WERI-Rb-1 (cell line): Measurements from ENCODE around the gene GYG2.

ENCODE experiments used
- DNase-seq: peaks from one replicate; pipeline ENCODE4 v3.0.0-alpha.2; 2020
- H3K27ac ChIP-seq: fragments of 250-450 bp; sonication (Bioruptor Pico); 2 replicates; pipeline ENCODE4 v1.5.1; 2020; ENCODE audit warnings: mild to moderate bottlenecking, moderate library complexity
- H3K27me3 ChIP-seq: fragments of 250-450 bp; sonication (Bioruptor Pico); 2 replicates; pipeline ENCODE4 v1.5.1; 2021; ENCODE audit warnings: mild to moderate bottlenecking, low read depth, moderate library complexity; ENCODE audit not compliant: insufficient read depth, severe bottlenecking
- H3K36me3 ChIP-seq: fragments of 250-450 bp; sonication (Bioruptor Pico); 2 replicates; pipeline ENCODE4 v1.5.1; 2020; ENCODE audit warnings: mild to moderate bottlenecking, moderate library complexity
- H3K4me3 ChIP-seq: 2 replicates; pipeline ENCODE4 v1.5.1; 2011; ENCODE audit warnings: low read depth, mild to moderate bottlenecking, control low read depth, low read length
- H3K9me3 ChIP-seq: fragments of 250-450 bp; sonication (Bioruptor Pico); 2 replicates; pipeline ENCODE4 v1.5.1; 2021; ENCODE audit warnings: mild to moderate bottlenecking, moderate library complexity; ENCODE audit not compliant: severe bottlenecking
- TF ChIP-seq, protein P1 (sequence below): IDR thresholded peaks from 2 replicates; pipeline ENCODE4 v1.5.1; 2011; ENCODE audit warnings: low read depth, mild to moderate bottlenecking, control low read depth, inconsistent platforms, low read length

The GYG2 gene

DNA sequence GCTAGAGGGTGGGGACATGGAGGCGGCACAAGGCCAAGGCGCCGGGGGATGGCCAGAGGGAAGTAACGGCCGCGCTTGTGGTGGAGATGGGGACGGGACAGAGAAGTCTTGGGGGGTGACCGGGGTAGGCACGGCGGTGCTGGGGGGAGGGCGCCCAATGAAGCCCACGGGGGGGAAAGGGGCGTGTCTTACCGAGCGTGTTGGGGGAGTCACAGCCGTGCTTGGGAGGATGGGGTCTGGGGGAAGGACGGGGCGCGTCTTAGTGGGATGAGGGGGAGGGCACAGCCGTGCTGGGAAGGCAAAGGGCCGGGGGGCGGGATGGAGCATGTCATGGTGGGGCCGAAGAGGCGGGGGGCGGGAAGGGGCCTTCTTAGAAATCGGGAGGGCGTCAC, 99.5 kb downstream of the GYG2 start:
- Histone ChIP-seq H3K36me3 (no peaks in the 10 kb centered on the region), H3K9me3 (peaks cover 14% of the 10 kb centered on the region), H3K27me3 (peaks cover 3% of the 10 kb centered on the region), H3K4me3 (no peak overlapping the region), H3K27ac (no peak overlapping the region)
- TF ChIP-seq, protein P1, sequence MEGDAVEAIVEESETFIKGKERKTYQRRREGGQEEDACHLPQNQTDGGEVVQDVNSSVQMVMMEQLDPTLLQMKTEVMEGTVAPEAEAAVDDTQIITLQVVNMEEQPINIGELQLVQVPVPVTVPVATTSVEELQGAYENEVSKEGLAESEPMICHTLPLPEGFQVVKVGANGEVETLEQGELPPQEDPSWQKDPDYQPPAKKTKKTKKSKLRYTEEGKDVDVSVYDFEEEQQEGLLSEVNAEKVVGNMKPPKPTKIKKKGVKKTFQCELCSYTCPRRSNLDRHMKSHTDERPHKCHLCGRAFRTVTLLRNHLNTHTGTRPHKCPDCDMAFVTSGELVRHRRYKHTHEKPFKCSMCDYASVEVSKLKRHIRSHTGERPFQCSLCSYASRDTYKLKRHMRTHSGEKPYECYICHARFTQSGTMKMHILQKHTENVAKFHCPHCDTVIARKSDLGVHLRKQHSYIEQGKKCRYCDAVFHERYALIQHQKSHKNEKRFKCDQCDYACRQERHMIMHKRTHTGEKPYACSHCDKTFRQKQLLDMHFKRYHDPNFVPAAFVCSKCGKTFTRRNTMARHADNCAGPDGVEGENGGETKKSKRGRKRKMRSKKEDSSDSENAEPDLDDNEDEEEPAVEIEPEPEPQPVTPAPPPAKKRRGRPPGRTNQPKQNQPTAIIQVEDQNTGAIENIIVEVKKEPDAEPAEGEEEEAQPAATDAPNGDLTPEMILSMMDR, result no peak
- DNase-seq, result no peak

DNA sequence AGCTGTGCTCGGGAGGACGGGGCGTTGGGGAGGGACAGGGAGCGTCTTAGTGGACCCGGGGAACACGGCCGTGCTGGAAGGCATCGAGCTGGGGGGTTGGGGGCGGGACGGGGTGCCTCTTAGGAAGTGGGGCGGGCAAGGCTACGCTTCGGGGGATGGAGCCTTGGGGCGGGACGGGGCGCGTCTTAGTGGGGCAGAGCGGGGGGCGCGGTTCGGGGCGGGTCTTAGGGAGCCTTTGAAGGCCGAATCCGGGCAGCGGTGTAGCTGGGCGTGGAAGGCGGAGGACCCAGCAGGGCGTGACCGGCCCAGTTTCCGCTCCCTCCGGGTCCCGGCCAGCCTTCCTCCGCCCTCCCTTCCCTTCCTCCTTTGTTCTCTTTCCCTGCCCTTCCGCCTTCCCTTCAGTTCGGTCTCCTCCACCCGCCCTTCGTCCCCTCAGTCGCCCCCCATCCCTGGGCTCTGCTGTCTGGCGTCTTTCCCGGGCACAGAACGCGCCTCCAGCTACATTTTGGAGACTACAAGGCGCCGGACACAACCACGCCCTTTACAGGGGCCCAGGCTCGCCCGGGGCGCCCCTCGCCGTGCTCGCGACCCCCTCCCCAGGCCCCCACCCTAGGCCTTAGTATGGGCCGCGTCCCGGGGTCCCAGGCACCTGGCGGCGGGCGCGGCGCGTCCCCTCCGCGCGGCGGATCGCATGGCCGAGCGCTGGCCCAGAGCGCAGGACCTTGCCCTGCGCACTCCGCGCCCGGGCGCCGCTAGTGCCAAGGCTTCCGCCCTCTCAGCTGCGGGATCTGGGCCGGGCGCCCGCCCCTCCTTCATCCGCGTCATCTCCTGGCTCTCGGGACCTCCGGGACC, 100.1 kb downstream of the GYG2 start, which contains the start of gene ARSD:
Gene ARSD (minus strand): TSS at position 757 of the 852 bp plus-strand sequence. CDS start 64 bp downstream, at position 693.
- Histone ChIP-seq H3K27me3 (peaks cover 6% of the 10 kb centered on the region), H3K27ac (no peak within 1 kb of the TSS), H3K36me3 (no peaks in the 10 kb centered on the region), H3K9me3 (peaks cover 14% of the 10 kb centered on the region), H3K4me3 (no peak within 1 kb of the TSS)
- no peak for DNase-seq
- TF ChIP-seq, protein P1, result no peak

DNA sequence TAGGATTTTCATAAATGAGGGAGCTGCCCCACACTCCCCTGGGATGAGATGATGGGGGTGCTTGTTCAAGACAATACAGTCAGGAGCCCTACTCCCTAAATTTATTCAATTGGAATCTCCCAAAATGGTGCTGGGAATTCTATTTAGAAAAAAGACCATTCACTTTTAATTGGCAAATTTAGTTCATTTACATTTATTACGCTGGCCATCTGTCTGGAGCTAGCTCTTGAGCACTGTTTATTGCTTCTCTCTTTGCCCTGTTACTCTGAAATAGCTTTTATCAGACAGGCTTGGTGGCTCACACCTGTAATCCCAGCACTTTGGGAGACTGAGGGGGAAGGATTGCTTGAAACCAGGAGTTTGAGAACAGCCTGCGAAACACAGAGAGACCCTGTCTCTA, 102.4 kb downstream of the GYG2 start:
- Histone ChIP-seq H3K4me3 (no peak overlapping the region), H3K27me3 (peaks cover 11% of the 10 kb centered on the region), H3K27ac (no peak overlapping the region), H3K9me3 (peaks cover 14% of the 10 kb centered on the region), H3K36me3 (no peaks in the 10 kb centered on the region)
- DNase-seq, result no peak
- TF ChIP-seq, protein P1, result no peak

DNA sequence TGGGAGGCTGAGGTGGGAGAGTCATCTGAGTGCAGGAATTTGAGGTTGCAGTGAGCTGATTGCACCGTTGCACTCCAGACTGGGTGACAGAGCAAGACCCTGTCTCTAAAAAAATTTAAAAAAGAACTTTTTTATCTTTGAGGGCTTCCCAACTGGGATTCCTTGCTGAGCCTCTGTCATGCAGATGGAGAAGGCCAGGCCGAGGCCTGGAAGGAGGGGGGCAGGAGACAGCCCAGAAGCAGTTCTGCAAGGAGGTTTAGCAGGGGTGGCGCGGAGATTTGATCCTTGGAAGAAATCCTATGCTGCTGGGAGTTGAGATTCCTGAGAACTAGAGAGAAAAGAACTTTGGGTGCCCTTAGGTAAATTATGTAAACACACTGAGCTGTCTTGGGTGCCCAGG, 102.9 kb downstream of the GYG2 start:
- DNase-seq, result no peak

More for the DNA sequence above, 102.9 kb downstream of the GYG2 start:
- H3K36me3 ChIP-seq, result no peaks in the 10 kb centered on the region
- peaks cover 14% of the 10 kb centered on the region for H3K9me3 ChIP-seq
- TF ChIP-seq, protein P1, result no peak
- peaks cover 12% of the 10 kb centered on the region for H3K27me3 ChIP-seq
- no peak overlapping the region for H3K4me3 ChIP-seq
- H3K27ac ChIP-seq, result no peak overlapping the region
